B cell (primary cell): Measurements from ENCODE around the gene INPP5J.

ENCODE experiments used
- CTCF ChIP-seq: fragments of 200-600 bp; IDR thresholded peaks from one replicate; pipeline ENCODE4 v1.8.0; 2022; ENCODE audit warnings: antibody characterized with exemption, mild to moderate bottlenecking
- EZH2 ChIP-seq: IDR thresholded peaks from 2 replicates; pipeline ENCODE4 v1.6.1; 2012; ENCODE audit warnings: borderline replicate concordance, low read depth, mild to moderate bottlenecking, moderate library complexity, low read length; ENCODE audit not compliant: insufficient read depth, poor library complexity, severe bottlenecking

DNA sequence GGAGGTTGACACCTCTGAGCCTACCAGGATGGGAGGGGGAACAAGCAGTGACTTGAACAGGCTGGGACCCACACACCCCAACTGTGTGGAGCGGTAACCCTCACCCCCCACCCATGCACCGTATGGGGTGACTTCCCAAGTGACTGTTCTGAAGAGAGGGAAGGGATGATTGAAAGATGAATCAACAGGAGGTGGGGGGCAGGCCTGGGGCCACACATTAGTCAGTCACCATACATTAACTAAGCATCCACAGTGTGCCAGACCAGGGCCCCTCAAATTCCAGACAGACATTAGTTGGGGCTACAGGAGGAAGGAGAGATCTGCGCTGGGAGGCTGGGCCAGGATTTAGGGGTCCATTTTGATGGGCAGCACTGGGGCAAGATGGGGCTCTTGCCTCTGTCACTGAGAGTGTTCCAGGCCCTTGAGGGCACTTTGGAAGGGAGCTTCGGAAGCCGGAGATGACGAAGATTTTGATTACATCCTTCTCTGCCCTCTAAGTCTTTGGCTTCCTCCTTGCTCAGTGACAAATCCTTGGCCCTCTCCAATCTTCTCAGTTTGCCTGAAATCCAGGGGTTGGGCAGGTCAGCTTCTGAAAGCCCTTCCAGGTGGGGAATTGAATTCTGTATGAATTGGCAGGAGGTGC lies 40.7 kb upstream of the INPP5J start:
- TF ChIP-seq CTCF (no peak), EZH2 (no peak)
